GM18502 (cell line): ENCODE data around the gene RASAL2.

ENCODE experiments used
- ATAC-seq: cut with Tn5 transposase; IDR thresholded peaks from one replicate; pipeline ENCODE4 v1.9.1; 2021; ENCODE audit warnings: mild to moderate bottlenecking; ENCODE audit not compliant: unreplicated experiment, poor library complexity

RASAL2 gene

GRCh38 chr1:178521241-178521640 is 427.3 kb downstream of the RASAL2 start:
- no peak for ATAC-seq

GRCh38 chr1:178527117-178527516 is 433.2 kb downstream of the RASAL2 start:
- no peak for ATAC-seq

GRCh38 chr1:178528228-178528952 is 434.5 kb downstream of the RASAL2 start:
- no peak for ATAC-seq

- ATAC-seq = no peak
Observed at GRCh38 chr1:178528953-178529335, 435.0 kb downstream of the RASAL2 start.

GRCh38 chr1:178529364-178530036 is 435.6 kb downstream of the RASAL2 start:
- ATAC-seq = no peak

GRCh38 chr1:178530037-178530402 is 436.1 kb downstream of the RASAL2 start:
- no peak for ATAC-seq

GRCh38 chr1:178530502-178530901 is 436.6 kb downstream of the RASAL2 start:
- ATAC-seq = no peak

- peak; percentile 22 for ATAC-seq
Observed at GRCh38 chr1:178531887-178532286, 438.0 kb downstream of the RASAL2 start.

GRCh38 chr1:178532392-178532791 is 438.5 kb downstream of the RASAL2 start:
- peak; percentile 79 for ATAC-seq

GRCh38 chr1:178533121-178533946 is 439.4 kb downstream of the RASAL2 start:
- no peak for ATAC-seq
